Loucy (cell line): Measurements from ENCODE around the gene ATP10B.

Experiments used
- H2AFZ ChIP-seq: fragments of 200-600 bp; sonication (generic); 2 replicates; pipeline ENCODE4 v1.6.0; 2016; ENCODE audit warnings: antibody characterized with exemption, mild to moderate bottlenecking, low read length, moderate library complexity
- H3F3A ChIP-seq: fragments of 200-600 bp; 2 replicates; pipeline ENCODE4 v1.6.0; 2016; ENCODE audit warnings: antibody characterized with exemption, low read depth, mild to moderate bottlenecking
- H3K27me3 ChIP-seq: fragments of 200-600 bp; sonication (generic); 2 replicates; pipeline ENCODE4 v1.6.1; 2014; ENCODE audit warnings: low read length, mild to moderate bottlenecking; ENCODE audit not compliant: insufficient read depth, poor library complexity, severe bottlenecking
- H3K36me3 ChIP-seq: fragments of 200-600 bp; sonication (generic); 2 replicates; pipeline ENCODE4 v1.6.1; 2016; ENCODE audit warnings: low read length; ENCODE audit not compliant: insufficient read depth
- H3K4me1 ChIP-seq: fragments of 200-600 bp; sonication (generic); 2 replicates; pipeline ENCODE4 v1.5.1; 2014; ENCODE audit warnings: low read length, mild to moderate bottlenecking; ENCODE audit not compliant: insufficient read depth, poor library complexity, severe bottlenecking
- H3K4me2 ChIP-seq: fragments of 200-600 bp; sonication (generic); 2 replicates; pipeline ENCODE4 v1.6.0; 2014; ENCODE audit warnings: antibody characterized with exemption, low read length, low read depth, mild to moderate bottlenecking; ENCODE audit not compliant: poor library complexity, severe bottlenecking
- H3K4me3 ChIP-seq: fragments of 200-600 bp; sonication (generic); 2 replicates; pipeline ENCODE4 v1.5.1; 2014; ENCODE audit warnings: low read length, mild to moderate bottlenecking, mixed read lengths; ENCODE audit not compliant: poor library complexity, severe bottlenecking
- H3K79me2 ChIP-seq: fragments of 200-600 bp; sonication (generic); 2 replicates; pipeline ENCODE4 v1.6.1; 2014; ENCODE audit warnings: low read length; ENCODE audit not compliant: insufficient read depth
- H3K9ac ChIP-seq: fragments of 200-600 bp; sonication (generic); 2 replicates; pipeline ENCODE4 v1.6.0; 2014; ENCODE audit warnings: mild to moderate bottlenecking, low read depth, low read length, moderate library complexity; ENCODE audit not compliant: poor library complexity, severe bottlenecking
- H3K9me2 ChIP-seq: fragments of 200-600 bp; sonication (generic); replicated peaks from 2 replicates; pipeline ENCODE4 v1.6.1; 2016; ENCODE audit warnings: low read depth, low read length, mixed read lengths
- H3K9me3 ChIP-seq: fragments of 200-600 bp; sonication (generic); 2 replicates; pipeline ENCODE4 v1.6.1; 2014; ENCODE audit warnings: mild to moderate bottlenecking, antibody characterized with exemption, low read length, low read depth; ENCODE audit not compliant: insufficient read depth
- H4K20me1 ChIP-seq: fragments of 200-600 bp; sonication (generic); 2 replicates; pipeline ENCODE4 v1.6.0; 2014; ENCODE audit warnings: antibody characterized with exemption, low read length, mild to moderate bottlenecking; ENCODE audit not compliant: insufficient read depth, poor library complexity, severe bottlenecking
- CTCF ChIP-seq: fragments of 200-600 bp; sonication (generic); conservative IDR thresholded peaks from 2 replicates; pipeline ENCODE4 v1.5.1; 2014; ENCODE audit warnings: mild to moderate bottlenecking, antibody characterized with exemption, low read length
- EZH2phosphoT487 ChIP-seq: fragments of 200-600 bp; IDR thresholded peaks from 2 replicates; pipeline ENCODE4 v1.6.1; 2018; ENCODE audit warnings: antibody characterized with exemption, mild to moderate bottlenecking, moderate library complexity, borderline replicate concordance

Gene ATP10B

GRCh38 chr5:160837749-160838593 is 14.0 kb downstream of the ATP10B start:
- Histone ChIP-seq H3K4me1 (no peaks in the 10 kb centered on the region), H3K9me2 (no peaks in the 10 kb centered on the region), H3K4me3 (no peak overlapping the region), H3K36me3 (no peaks in the 10 kb centered on the region), H3K9ac (no peak overlapping the region), H3K9me3 (no peaks in the 10 kb centered on the region), H3K79me2 (no peaks in the 10 kb centered on the region), H3K4me2 (no peak overlapping the region), H3F3A (no peaks in the 10 kb centered on the region), H4K20me1 (no peaks in the 10 kb centered on the region), H3K27me3 (no peaks in the 10 kb centered on the region), H2AFZ (no peak overlapping the region)
- TF ChIP-seq EZH2phosphoT487 (no peak), CTCF (no peak)

GRCh38 chr5:160837211-160837610 is 14.8 kb downstream of the ATP10B start:
- Histone ChIP-seq H3K9me2 (no peaks in the 10 kb centered on the region), H2AFZ (no peak overlapping the region), H3K4me1 (no peaks in the 10 kb centered on the region), H3K9ac (no peak overlapping the region), H3K4me3 (no peak overlapping the region), H3K9me3 (no peaks in the 10 kb centered on the region), H3K27me3 (no peaks in the 10 kb centered on the region), H3K4me2 (no peak overlapping the region), H3K79me2 (no peaks in the 10 kb centered on the region), H3F3A (no peaks in the 10 kb centered on the region), H4K20me1 (no peaks in the 10 kb centered on the region), H3K36me3 (no peaks in the 10 kb centered on the region)
- no peak for TF ChIP-seq CTCF
- no peak for TF ChIP-seq EZH2phosphoT487

- Histone ChIP-seq H3K27me3 (no peaks in the 10 kb centered on the region), H2AFZ (no peak overlapping the region), H3K4me2 (no peak overlapping the region), H3K9ac (no peak overlapping the region), H3K9me2 (no peaks in the 10 kb centered on the region), H3K9me3 (no peaks in the 10 kb centered on the region), H3K79me2 (no peaks in the 10 kb centered on the region), H4K20me1 (no peaks in the 10 kb centered on the region), H3K4me1 (no peaks in the 10 kb centered on the region), H3K4me3 (no peak overlapping the region), H3F3A (no peaks in the 10 kb centered on the region), H3K36me3 (no peaks in the 10 kb centered on the region)
- TF ChIP-seq EZH2phosphoT487, result no peak
- no peak for TF ChIP-seq CTCF
These were observed 16.0 kb downstream of the ATP10B start for GRCh38 chr5:160835818-160836528.
